ENCODE results near the gene CYP4F22. TPM values are rescaled to one million over a fixed set of nuclear protein-coding genes. Genes with fewer than 3 reads are reported as not detected.

Gene CYP4F22
- total RNA-seq, 1 experiment from 2014 or later = not detected

GRCh38 chr19:15534957-15535864 lies 26.9 kb downstream of the CYP4F22 start:
- CTCF ChIA-PET = interaction anchor here (0.5 to 1.8 kb wide), 2 partner anchors 124 to 374 kb away, joined by 3 to 4 read pairs; no protein-coding TSS in a partner anchor
- intact Hi-C loops (cut with micrococcal nuclease) = no loop called here
- TF ChIP-seq, protein P1, sequence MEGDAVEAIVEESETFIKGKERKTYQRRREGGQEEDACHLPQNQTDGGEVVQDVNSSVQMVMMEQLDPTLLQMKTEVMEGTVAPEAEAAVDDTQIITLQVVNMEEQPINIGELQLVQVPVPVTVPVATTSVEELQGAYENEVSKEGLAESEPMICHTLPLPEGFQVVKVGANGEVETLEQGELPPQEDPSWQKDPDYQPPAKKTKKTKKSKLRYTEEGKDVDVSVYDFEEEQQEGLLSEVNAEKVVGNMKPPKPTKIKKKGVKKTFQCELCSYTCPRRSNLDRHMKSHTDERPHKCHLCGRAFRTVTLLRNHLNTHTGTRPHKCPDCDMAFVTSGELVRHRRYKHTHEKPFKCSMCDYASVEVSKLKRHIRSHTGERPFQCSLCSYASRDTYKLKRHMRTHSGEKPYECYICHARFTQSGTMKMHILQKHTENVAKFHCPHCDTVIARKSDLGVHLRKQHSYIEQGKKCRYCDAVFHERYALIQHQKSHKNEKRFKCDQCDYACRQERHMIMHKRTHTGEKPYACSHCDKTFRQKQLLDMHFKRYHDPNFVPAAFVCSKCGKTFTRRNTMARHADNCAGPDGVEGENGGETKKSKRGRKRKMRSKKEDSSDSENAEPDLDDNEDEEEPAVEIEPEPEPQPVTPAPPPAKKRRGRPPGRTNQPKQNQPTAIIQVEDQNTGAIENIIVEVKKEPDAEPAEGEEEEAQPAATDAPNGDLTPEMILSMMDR (IDR thresholded peaks at IDR 0.05; ENCODE audit: unreplicated experiment) = no peak
- Mint-ChIP-seq H3K36me3 (ENCODE audit: insufficient read depth, unreplicated experiment) (peaks cover 6% of the 10 kb centered on the region), H3K27ac (ENCODE audit: low read depth, unreplicated experiment) (no peak overlapping the region), H3K4me3 (ENCODE audit: unreplicated experiment) (no peak overlapping the region), H3K4me1 (ENCODE audit: insufficient read depth, unreplicated experiment) (peaks cover 8% of the 10 kb centered on the region), H3K27me3 (ENCODE audit: insufficient read depth, unreplicated experiment) (peaks cover 22% of the 10 kb centered on the region), H3K9me3 (ENCODE audit: unreplicated experiment) (peaks cover 15% of the 10 kb centered on the region)
- POLR2A ChIA-PET = interaction anchor here (0.9 kb wide), 1 partner anchor 9 kb away, joined by 3 read pairs; no protein-coding TSS in a partner anchor
- BruUV-seq (replicated peaks) = no TSS peak
- no peak for DNase-seq (ENCODE audit: unreplicated experiment)

DNA sequence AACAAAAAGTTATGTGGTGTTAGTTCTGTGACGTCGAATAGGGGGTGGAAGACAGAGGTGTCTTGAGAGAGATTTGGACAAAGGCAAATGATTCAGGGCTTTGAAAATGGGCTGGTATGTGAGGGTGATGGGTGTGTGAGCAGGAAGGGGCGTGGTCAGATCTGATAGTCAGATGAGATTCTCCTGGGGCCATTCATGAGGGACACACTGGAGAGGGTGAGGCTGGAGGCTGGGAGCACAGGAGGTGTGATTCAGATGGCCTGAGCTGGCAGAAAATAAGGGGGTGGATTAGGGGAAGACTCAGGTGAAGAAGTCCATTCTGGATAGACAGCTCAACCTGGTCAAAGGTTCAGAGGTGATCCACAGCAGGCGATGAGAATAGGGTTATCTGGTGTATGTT lies 28.0 kb downstream of the CYP4F22 start:
- Mint-ChIP-seq H3K4me1 (ENCODE audit: insufficient read depth, unreplicated experiment) (peaks cover 8% of the 10 kb centered on the region), H3K36me3 (ENCODE audit: insufficient read depth, unreplicated experiment) (peaks cover 6% of the 10 kb centered on the region), H3K4me3 (ENCODE audit: unreplicated experiment) (no peak overlapping the region), H3K9me3 (ENCODE audit: unreplicated experiment) (peaks cover 15% of the 10 kb centered on the region), H3K27me3 (ENCODE audit: insufficient read depth, unreplicated experiment) (peaks cover 22% of the 10 kb centered on the region), H3K27ac (ENCODE audit: low read depth, unreplicated experiment) (no peak overlapping the region)
- no TSS peak for BruUV-seq (replicated peaks)
- TF ChIP-seq, protein P1 (IDR thresholded peaks at IDR 0.05; ENCODE audit: unreplicated experiment) = no peak
- intact Hi-C loops (cut with micrococcal nuclease) = no loop called here
- CTCF ChIA-PET = interaction anchor here (0.5 kb wide), 1 partner anchor 25 kb away, joined by 4 read pairs; no protein-coding TSS in a partner anchor
- POLR2A ChIA-PET = interaction anchor here (0.9 kb wide), 1 partner anchor 8 kb away, joined by 3 read pairs; no protein-coding TSS in a partner anchor
- no peak for DNase-seq (ENCODE audit: unreplicated experiment)

DNA sequence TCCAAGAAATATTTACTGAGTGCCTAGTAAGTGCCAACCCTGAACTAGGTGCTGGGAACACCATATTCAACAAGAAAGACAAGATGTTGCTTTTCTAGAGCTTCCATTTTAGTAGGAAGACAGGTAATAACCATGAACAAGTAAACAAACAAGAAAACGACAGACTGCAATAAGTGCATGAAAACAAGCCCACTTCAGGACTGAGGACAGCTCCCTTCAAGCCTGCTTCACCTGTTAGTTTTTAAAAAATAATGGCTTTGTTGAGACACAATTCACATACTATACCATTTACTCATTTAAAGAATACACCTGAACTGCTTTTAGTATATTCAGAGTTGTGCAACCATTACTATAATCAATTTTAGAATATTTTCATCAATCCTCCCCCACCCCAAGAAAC lies 30.4 kb downstream of the CYP4F22 start:
- intact Hi-C loops (cut with micrococcal nuclease) = no loop called here
- ChIA-PET POLR2A (no interaction called here), CTCF (interaction anchor here (1.2 kb wide), 1 partner anchor 18 kb away, joined by 5 read pairs; no protein-coding TSS in a partner anchor)
- no peaks in the 10 kb centered on the region for H3K4me1 Mint-ChIP-seq (ENCODE audit: insufficient read depth, unreplicated experiment)
- H3K27ac Mint-ChIP-seq (ENCODE audit: low read depth, unreplicated experiment) = no peak overlapping the region
- H3K27me3 Mint-ChIP-seq (ENCODE audit: insufficient read depth, unreplicated experiment) = peaks cover 22% of the 10 kb centered on the region
- TF ChIP-seq, protein P1 (IDR thresholded peaks at IDR 0.05; ENCODE audit: unreplicated experiment) = no peak
- no peak overlapping the region for H3K4me3 Mint-ChIP-seq (ENCODE audit: unreplicated experiment)
- no TSS peak for BruUV-seq (replicated peaks)
- peaks cover 6% of the 10 kb centered on the region for H3K36me3 Mint-ChIP-seq (ENCODE audit: insufficient read depth, unreplicated experiment)
- peak; percentile 26 for DNase-seq (ENCODE audit: unreplicated experiment)
- peaks cover 15% of the 10 kb centered on the region for H3K9me3 Mint-ChIP-seq (ENCODE audit: unreplicated experiment)

DNA sequence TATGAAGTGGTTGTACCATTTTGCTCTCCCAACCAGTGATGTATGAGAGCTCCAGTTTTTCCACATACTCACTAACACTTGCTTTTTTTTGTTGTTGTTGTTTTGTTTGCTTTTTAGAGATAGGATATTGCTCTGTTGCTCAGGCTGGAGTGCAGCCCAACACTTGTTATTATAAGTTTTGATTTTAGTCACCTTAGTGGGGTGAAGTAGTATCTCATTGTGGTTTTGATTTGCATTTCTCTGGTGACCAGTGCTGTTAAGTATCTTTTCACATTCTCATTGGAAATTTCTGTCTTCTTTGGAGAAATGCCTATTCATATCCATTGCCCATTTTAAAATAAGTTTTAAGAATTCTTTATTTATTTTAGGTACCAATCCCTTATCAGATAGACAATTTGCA lies 31.3 kb downstream of the CYP4F22 start:
- Mint-ChIP-seq H3K4me1 (ENCODE audit: insufficient read depth, unreplicated experiment) (no peaks in the 10 kb centered on the region), H3K27me3 (ENCODE audit: insufficient read depth, unreplicated experiment) (peaks cover 21% of the 10 kb centered on the region), H3K4me3 (ENCODE audit: unreplicated experiment) (no peak overlapping the region), H3K36me3 (ENCODE audit: insufficient read depth, unreplicated experiment) (peaks cover 6% of the 10 kb centered on the region), H3K9me3 (ENCODE audit: unreplicated experiment) (peaks cover 15% of the 10 kb centered on the region), H3K27ac (ENCODE audit: low read depth, unreplicated experiment) (no peak overlapping the region)
- POLR2A ChIA-PET = no interaction called here
- DNase-seq (ENCODE audit: unreplicated experiment) = no peak
- intact Hi-C loops (cut with micrococcal nuclease) = no loop called here
- TF ChIP-seq, protein P1 (IDR thresholded peaks at IDR 0.05; ENCODE audit: unreplicated experiment) = no peak
- CTCF ChIA-PET = interaction anchor here (0.6 kb wide), 1 partner anchor 69 kb away, joined by 3 read pairs; no protein-coding TSS in a partner anchor
- no TSS peak for BruUV-seq (replicated peaks)

Data from MCF 10A (cell line).